ENCODE data around the gene ABCC4. TPM values are rescaled to one million over a fixed set of nuclear protein-coding genes. Genes with fewer than 3 reads are reported as not detected.

ABCC4 gene
- total RNA-seq, 1 experiment from 2014 or later, result 17.0 TPM

DNA sequence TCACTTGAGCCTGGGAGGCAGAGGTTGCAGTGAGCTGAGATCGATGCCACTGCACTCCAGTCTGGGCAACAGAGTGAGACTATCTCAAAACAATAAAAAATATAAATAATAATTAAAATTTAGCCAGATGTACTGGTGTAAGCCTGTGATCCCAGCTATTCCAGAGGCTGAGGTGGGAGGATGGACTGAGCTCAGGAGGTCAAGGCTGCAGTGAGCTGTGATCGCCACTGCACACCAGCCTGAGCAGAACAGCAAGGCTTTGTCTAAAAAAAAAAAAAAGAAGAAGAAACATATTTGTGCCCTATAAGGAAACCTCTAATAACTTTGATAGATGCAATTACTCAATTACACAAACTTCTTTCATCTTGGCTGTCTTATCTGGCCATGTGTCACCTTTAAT, 52.3 kb downstream of the ABCC4 start:
- Histone ChIP-seq H3F3A (ENCODE audit: insufficient read depth, low read depth) (peaks cover 13% of the 10 kb centered on the region), H3K79me2 (ENCODE audit: low read depth) (no peaks in the 10 kb centered on the region), H3K4me3 (no peak overlapping the region), H4K20me1 (ENCODE audit: insufficient read depth) (no peaks in the 10 kb centered on the region), H3K36me3 (ENCODE audit: low read depth) (no peaks in the 10 kb centered on the region), H3K4me2 (no peak overlapping the region), H3K9me3 (ENCODE audit: insufficient read depth, low read depth) (no peaks in the 10 kb centered on the region; the same call in 1 of the 2 replicates), H3K9me2 (ENCODE audit: insufficient read depth) (no peaks in the 10 kb centered on the region), H3K4me1 (replicated peaks; ENCODE audit: insufficient read depth) (peaks cover 44% of the 10 kb centered on the region), H3K27me3 (ENCODE audit: insufficient read depth, low read depth) (no peaks in the 10 kb centered on the region), H3K27ac (no peak overlapping the region), H2AFZ (no peak overlapping the region)
- no TSS peak for BruUV-seq (replicated peaks)
- no peak for DNase-seq
- intact Hi-C loops (cut with micrococcal nuclease; ENCODE audit: unreplicated experiment), result no loop called here
- TF ChIP-seq, protein P1, sequence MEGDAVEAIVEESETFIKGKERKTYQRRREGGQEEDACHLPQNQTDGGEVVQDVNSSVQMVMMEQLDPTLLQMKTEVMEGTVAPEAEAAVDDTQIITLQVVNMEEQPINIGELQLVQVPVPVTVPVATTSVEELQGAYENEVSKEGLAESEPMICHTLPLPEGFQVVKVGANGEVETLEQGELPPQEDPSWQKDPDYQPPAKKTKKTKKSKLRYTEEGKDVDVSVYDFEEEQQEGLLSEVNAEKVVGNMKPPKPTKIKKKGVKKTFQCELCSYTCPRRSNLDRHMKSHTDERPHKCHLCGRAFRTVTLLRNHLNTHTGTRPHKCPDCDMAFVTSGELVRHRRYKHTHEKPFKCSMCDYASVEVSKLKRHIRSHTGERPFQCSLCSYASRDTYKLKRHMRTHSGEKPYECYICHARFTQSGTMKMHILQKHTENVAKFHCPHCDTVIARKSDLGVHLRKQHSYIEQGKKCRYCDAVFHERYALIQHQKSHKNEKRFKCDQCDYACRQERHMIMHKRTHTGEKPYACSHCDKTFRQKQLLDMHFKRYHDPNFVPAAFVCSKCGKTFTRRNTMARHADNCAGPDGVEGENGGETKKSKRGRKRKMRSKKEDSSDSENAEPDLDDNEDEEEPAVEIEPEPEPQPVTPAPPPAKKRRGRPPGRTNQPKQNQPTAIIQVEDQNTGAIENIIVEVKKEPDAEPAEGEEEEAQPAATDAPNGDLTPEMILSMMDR (conservative IDR thresholded peaks at IDR 0.05), result no peak
- no peak for TF ChIP-seq EZH2 (IDR thresholded peaks at IDR 0.05; ENCODE audit: low read depth)
- ChIA-PET CTCF (interaction anchor here (0.6 kb wide), 1 partner anchor 631 kb away, joined by 5 read pairs; no protein-coding TSS in a partner anchor), POLR2A (ENCODE audit: unreplicated experiment) (no interaction called here)

DNA sequence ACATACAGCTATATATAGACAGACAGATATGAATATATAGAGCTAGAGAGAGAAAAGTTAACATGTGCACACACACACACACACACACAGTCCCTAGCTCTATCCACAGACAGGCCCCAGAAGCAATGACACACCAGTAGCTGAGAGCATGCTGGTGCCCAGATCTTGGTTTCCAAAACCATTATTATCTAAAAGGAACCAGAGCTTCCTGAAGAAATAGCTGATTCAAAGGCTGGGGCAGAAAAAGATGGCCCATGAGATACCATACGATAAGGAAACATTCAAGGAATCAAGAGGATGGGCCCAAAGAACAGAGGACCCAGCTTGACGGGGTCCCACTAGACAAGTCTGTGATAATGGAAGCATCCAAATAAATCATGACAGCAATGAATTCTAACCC, 53.4 kb downstream of the ABCC4 start:
- POLR2A ChIA-PET (ENCODE audit: unreplicated experiment), result no interaction called here
- Histone ChIP-seq H3F3A (ENCODE audit: insufficient read depth, low read depth) (peaks cover 10% of the 10 kb centered on the region; the same call in 1 of the 2 replicates), H3K79me2 (ENCODE audit: low read depth) (no peaks in the 10 kb centered on the region), H3K4me1 (replicated peaks; ENCODE audit: insufficient read depth) (peaks cover 33% of the 10 kb centered on the region), H4K20me1 (ENCODE audit: insufficient read depth) (no peaks in the 10 kb centered on the region), H3K4me3 (no peak overlapping the region), H3K9me3 (ENCODE audit: insufficient read depth, low read depth) (no peaks in the 10 kb centered on the region; the same call in 1 of the 2 replicates), H3K4me2 (no peak overlapping the region), H2AFZ (no peak overlapping the region), H3K9me2 (ENCODE audit: insufficient read depth) (no peaks in the 10 kb centered on the region), H3K27ac (no peak overlapping the region), H3K36me3 (ENCODE audit: low read depth) (no peaks in the 10 kb centered on the region), H3K27me3 (ENCODE audit: insufficient read depth, low read depth) (no peaks in the 10 kb centered on the region)
- no TSS peak for BruUV-seq (replicated peaks)
- intact Hi-C loops (cut with micrococcal nuclease; ENCODE audit: unreplicated experiment), result loop anchor here (2.0 kb wide), 1 partner anchor 35 kb away; no protein-coding TSS in a partner anchor
- TF ChIP-seq, protein P1 (conservative IDR thresholded peaks at IDR 0.05), result no peak
- no peak for TF ChIP-seq EZH2 (IDR thresholded peaks at IDR 0.05; ENCODE audit: low read depth)
- no peak for DNase-seq
- CTCF ChIA-PET, result no interaction called here

DNA sequence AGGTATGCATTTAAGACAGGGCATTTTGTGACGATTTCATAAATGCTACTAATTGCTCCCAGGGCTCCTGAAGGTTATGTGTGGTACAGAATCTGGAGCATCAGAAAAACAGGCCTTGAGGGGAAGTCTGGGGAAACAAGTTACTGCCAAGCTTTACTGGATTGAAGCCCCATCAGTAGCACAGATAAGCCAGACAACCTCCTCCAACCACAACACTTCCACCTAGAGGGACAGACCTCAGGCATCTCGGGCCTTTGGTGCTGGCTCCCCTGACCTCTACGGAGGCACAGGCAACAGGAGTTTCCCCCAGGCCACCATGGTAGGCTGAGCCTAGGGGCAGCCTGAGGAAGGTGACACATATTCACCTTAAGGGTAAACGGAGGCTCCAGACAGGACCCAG, 54.1 kb downstream of the ABCC4 start:
- no TSS peak for BruUV-seq (replicated peaks)
- Histone ChIP-seq H3K27ac (no peak overlapping the region), H2AFZ (no peak overlapping the region), H3K36me3 (ENCODE audit: low read depth) (no peaks in the 10 kb centered on the region), H3K27me3 (ENCODE audit: insufficient read depth, low read depth) (no peaks in the 10 kb centered on the region), H3F3A (ENCODE audit: insufficient read depth, low read depth) (peaks cover 10% of the 10 kb centered on the region), H3K9me3 (ENCODE audit: insufficient read depth, low read depth) (no peaks in the 10 kb centered on the region; the same call in 1 of the 2 replicates), H4K20me1 (ENCODE audit: insufficient read depth) (no peaks in the 10 kb centered on the region), H3K4me3 (no peak overlapping the region), H3K9me2 (ENCODE audit: insufficient read depth) (no peaks in the 10 kb centered on the region), H3K79me2 (ENCODE audit: low read depth) (no peaks in the 10 kb centered on the region), H3K4me2 (peak overlapping the region; percentile 50; the same call in 1 of the 2 replicates), H3K4me1 (replicated peaks; ENCODE audit: insufficient read depth) (peaks cover 29% of the 10 kb centered on the region)
- intact Hi-C loops (cut with micrococcal nuclease; ENCODE audit: unreplicated experiment), result loop anchor here (2.0 kb wide), 1 partner anchor 34 kb away; no protein-coding TSS in a partner anchor
- DNase-seq, result no peak
- CTCF ChIA-PET, result interaction anchor here (0.6 to 1.5 kb wide), 2 partner anchors 9 to 13 kb away, joined by 3 read pairs; no protein-coding TSS in a partner anchor
- no peak for TF ChIP-seq EZH2 (IDR thresholded peaks at IDR 0.05; ENCODE audit: low read depth)
- TF ChIP-seq, protein P1 (conservative IDR thresholded peaks at IDR 0.05), result no peak
- POLR2A ChIA-PET (ENCODE audit: unreplicated experiment), result no interaction called here

All from PC-9 (cell line).